ENCODE data around the gene JAZF1.

- TF ChIP-seq CTCF (conservative IDR thresholded peaks at IDR 0.05; ENCODE audit: low read depth, low read length): no peak
- no peak for TF ChIP-seq EZH2 (IDR thresholded peaks at IDR 0.05; ENCODE audit: borderline replicate concordance, low read depth, low read length, poor library complexity, severe bottlenecking)
Measured at GRCh38 chr7:28226003-28226402, 45.4 kb upstream of the JAZF1 start.
